Astrocyte of the cerebellum (primary cell): ENCODE measurements around the gene SHISAL2A.

Experiments
- DNase-seq: peaks from one replicate; pipeline ENCODE4 v3.0.0-alpha.2; 2011; ENCODE audit warnings: low read depth
- H3K4me3 ChIP-seq: 2 replicates; pipeline ENCODE4 v1.5.1; 2011; ENCODE audit warnings: mild to moderate bottlenecking, low read depth, low read length, moderate library complexity
- in situ Hi-C: cut with HindIII; loops from 2 replicates; pipeline ENCODE4 v1.10.0; 2017; ENCODE audit warnings: low sequenced_read_pairs
- TF ChIP-seq, protein P1 (sequence below): IDR thresholded peaks from 2 replicates; pipeline ENCODE4 v1.5.1; 2012; ENCODE audit warnings: low read length, low read depth, moderate library complexity, mild to moderate bottlenecking; ENCODE audit errors: missing control alignments

SHISAL2A gene

DNA sequence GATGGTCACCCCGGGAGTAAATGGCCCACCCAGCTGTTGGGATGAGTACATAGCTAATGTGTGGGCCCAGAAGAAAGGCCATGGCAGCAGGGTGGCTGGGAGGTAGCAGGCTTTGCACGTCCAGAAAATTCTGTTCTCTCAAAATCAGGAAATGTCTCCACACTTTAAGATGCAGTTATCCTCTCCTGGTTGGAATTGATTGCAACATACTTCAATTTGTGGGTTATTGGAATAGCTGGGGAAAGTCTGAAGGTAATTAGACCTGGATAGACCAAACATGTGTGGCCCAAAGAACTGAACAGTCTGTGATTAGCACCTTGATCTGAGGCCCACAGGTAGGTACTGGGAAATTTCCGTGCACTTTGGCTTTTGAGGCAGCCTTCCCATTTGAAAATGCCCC is 35.0 kb downstream of the SHISAL2A start:
- in situ Hi-C loops: no loop called here
- no peak overlapping the region for H3K4me3 ChIP-seq
- DNase-seq: no peak
- TF ChIP-seq, protein P1, sequence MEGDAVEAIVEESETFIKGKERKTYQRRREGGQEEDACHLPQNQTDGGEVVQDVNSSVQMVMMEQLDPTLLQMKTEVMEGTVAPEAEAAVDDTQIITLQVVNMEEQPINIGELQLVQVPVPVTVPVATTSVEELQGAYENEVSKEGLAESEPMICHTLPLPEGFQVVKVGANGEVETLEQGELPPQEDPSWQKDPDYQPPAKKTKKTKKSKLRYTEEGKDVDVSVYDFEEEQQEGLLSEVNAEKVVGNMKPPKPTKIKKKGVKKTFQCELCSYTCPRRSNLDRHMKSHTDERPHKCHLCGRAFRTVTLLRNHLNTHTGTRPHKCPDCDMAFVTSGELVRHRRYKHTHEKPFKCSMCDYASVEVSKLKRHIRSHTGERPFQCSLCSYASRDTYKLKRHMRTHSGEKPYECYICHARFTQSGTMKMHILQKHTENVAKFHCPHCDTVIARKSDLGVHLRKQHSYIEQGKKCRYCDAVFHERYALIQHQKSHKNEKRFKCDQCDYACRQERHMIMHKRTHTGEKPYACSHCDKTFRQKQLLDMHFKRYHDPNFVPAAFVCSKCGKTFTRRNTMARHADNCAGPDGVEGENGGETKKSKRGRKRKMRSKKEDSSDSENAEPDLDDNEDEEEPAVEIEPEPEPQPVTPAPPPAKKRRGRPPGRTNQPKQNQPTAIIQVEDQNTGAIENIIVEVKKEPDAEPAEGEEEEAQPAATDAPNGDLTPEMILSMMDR: no peak

DNA sequence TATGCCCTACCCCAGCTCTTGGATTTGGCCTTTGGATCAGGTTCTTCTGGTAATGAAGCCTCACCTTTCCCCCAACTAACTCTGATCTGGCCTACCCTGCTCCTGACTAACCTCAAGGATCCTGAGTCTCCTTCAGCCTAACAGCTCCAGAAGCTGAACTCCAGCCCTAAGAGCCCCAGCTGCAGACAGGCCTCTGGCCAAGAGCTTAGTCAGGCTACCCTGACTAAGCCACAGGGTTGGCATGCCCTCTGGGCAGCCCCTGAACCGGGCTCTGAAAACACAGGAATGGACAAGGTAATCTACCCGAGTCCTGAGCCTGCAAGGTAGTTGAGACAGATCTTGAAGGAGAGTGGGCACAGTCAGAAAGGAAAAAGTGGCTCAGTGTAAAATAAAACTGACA is 35.7 kb downstream of the SHISAL2A start:
- no peak overlapping the region for H3K4me3 ChIP-seq
- TF ChIP-seq, protein P1: no peak
- in situ Hi-C loops: no loop called here
- DNase-seq: no peak

DNA sequence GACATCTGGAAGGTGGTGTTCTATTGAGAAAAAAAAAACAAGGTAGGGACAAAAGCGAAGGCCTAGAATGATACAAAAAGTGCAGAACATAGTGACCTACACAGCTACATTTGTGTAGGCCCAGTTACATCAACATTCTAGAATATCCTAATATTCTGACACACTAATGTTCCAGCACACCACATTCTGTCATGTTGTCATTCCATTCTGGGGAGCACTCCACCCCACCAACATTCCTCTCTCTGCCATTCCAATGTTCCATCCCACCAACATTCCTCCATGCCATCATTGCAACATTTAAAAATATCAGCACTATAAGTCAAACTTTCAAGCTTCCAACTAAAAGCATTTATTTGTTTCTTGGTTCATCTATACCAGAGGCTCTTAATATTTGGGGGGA is 36.7 kb downstream of the SHISAL2A start:
- DNase-seq: no peak
- no peak overlapping the region for H3K4me3 ChIP-seq
- in situ Hi-C loops: no loop called here
- TF ChIP-seq, protein P1: no peak

DNA sequence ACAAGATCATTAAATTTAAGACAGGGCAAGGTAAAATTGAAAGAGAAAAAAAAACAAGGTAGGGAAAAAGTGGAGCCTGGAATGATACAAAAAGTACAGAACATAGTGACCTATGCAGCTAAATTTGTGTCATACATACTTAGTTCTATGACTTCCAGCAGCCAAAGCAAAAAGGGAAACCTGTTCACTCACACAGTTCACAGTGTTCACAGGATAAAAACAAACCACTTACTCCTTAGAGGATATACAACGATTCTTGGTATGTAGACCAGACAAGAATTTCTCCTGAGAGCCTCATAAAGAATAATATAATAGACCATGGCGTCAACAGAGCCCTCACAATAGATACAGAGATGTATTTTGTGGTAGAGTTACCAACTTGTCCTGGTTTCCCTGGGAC is 37.6 kb downstream of the SHISAL2A start:
- in situ Hi-C loops: no loop called here
- TF ChIP-seq, protein P1: no peak
- no peak overlapping the region for H3K4me3 ChIP-seq
- no peak for DNase-seq

DNA sequence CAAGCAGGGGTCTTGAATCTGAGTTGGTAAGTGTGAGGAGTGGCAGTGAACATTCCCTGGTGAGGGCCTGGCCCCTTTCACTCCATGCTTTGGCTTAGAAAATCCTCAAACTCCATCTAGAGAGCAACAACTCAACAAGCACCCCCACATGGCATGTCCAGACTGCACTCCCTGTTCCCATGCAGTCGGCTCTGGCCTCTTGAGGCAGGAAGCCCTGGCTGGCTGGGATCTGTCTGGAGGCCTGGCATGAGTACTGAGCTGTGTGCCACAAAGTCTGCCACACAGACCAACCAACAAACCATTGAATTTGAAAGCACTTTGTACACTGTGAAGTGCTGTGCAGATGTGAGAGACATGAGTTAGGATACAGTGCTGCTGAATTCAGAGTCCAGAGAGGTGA is 40.0 kb downstream of the SHISAL2A start:
- in situ Hi-C loops: no loop called here

DNA sequence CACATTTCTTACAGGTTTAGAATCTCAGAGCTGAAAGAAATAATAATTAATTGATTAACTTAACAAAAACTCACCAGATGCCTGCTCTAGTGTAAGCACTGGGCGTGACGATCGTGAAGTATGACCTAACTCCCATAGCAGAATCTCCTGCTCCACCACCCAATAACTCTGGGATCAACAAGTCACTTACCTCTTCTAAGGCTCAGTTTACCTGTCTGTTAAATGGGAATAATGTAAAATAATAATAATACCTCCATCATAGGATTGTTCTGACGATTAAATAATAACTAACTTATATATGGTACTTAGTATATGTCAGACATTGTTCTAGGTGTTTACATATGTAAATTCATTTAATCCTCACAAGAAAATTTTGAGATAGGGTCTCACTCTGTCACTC is 40.5 kb downstream of the SHISAL2A start:
- TF ChIP-seq, protein P1: no peak
- in situ Hi-C loops: no loop called here
- DNase-seq: no peak
- H3K4me3 ChIP-seq: no peak overlapping the region

More for the DNA sequence above, 40.0 kb downstream of the SHISAL2A start:
- DNase-seq: no peak
- TF ChIP-seq, protein P1: no peak
- H3K4me3 ChIP-seq: no peak overlapping the region
